K562 treated with DMSO at 1 percent for 12 hours (cell line): ENCODE measurements around the gene LEAP2. TPM values are rescaled to one million over a fixed set of nuclear protein-coding genes. Genes with fewer than 3 reads are reported as not detected.

Source experiments
- total RNA-seq: library from RNA; unstranded; fragments of 300-600 nt; gene quantifications from 2 replicates; pipeline ENCODE4 v1.2.3, GENCODE V29; 2022; ENCODE audit not compliant: insufficient read depth

Gene LEAP2, protein sequence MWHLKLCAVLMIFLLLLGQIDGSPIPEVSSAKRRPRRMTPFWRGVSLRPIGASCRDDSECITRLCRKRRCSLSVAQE
- 0.96 and 5.3 TPM in 2 replicates for total RNA-seq

GRCh38 chr5:132873119-132873929 is at the start of gene LEAP2:
LEAP2 (plus strand) TSS chr5:132873668; CDS start chr5:132873695, 27 bp downstream.

GRCh38 chr5:132830436-132831094 is 42.9 kb upstream of the LEAP2 start, which contains the start of gene SHROOM1:
SHROOM1 (minus strand) TSS chr5:132830647; CDS start chr5:132826140, 4,507 bp downstream.

GRCh38 chr5:132866342-132867045 is 7.0 kb upstream of the LEAP2 start, which contains the start of the genes GDF9 and UQCRQ:
GDF9 (minus strand) TSS chr5:132866469; CDS start chr5:132864533, 1,936 bp downstream.
UQCRQ (plus strand) TSS chr5:132866642; CDS start chr5:132866882, 240 bp downstream.

Other genes starting within 250 kb of the LEAP2 start
- gene IL13, start 215.5 kb upstream of the LEAP2 start, total RNA-seq, result not detected in 2 replicates
- not detected in 2 replicates for gene IL4, start 199.7 kb upstream of the LEAP2 start, total RNA-seq
- gene KIF3A, start 136.1 kb upstream of the LEAP2 start, total RNA-seq, result 3.6 and 5.4 TPM in 2 replicates
- 6.4 and 10.8 TPM in 2 replicates for gene CCNI2, start 126.2 kb upstream of the LEAP2 start, total RNA-seq
- 32.5 and 94.8 TPM in 2 replicates for gene SEPTIN8, start 96.4 kb upstream of the LEAP2 start, total RNA-seq
- not detected in 2 replicates for gene SOWAHA, start 60.4 kb upstream of the LEAP2 start, total RNA-seq
- 21.6 and 40.0 TPM in 2 replicates for gene SHROOM1, start 43.0 kb upstream of the LEAP2 start, total RNA-seq
- not detected in 2 replicates for gene GDF9, start 7.2 kb upstream of the LEAP2 start, total RNA-seq
- 164 and 351 TPM in 2 replicates for gene UQCRQ, start 7.0 kb upstream of the LEAP2 start, total RNA-seq
- 2.5 and 27.3 TPM in 2 replicates for gene AFF4, start 90.0 kb downstream of the LEAP2 start, total RNA-seq
- gene ZCCHC10, start 152.9 kb downstream of the LEAP2 start, total RNA-seq, result 45.8 and 46.9 TPM in 2 replicates
- 41.8 and 89.5 TPM in 2 replicates for gene HSPA4, start 178.3 kb downstream of the LEAP2 start, total RNA-seq